ENCODE results near the gene TSPAN14.

DNA sequence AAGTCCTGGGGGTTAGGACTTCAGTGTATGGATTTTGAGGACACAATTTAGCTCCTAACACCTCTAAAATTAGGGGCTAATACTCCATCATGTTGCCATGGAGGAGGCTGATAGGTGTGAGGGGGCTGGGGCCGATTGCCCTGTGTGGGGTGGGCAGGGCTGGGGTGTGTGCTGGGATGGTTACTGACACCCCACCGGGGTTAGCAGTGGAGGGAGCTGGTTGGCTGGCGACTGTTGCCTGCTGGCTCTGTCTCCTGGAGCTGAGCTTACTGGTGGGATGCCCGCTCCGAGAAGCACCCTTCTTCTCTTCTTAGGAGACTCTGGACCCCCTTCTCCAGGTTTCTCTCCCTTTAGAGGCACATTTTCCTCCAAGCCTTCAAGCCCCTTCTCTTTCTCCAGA, 61.4 kb downstream of the TSPAN14 start:
- TF ChIP-seq ZKSCAN8 (CRISPR knock-in tag; IDR thresholded peaks at IDR 0.05; ENCODE audit: borderline replicate concordance), result no peak
- no peak for TF ChIP-seq ZNF382 (CRISPR knock-in tag; IDR thresholded peaks at IDR 0.05; ENCODE audit: borderline replicate concordance)
- TF ChIP-seq ZMYM4 (CRISPR knock-in tag; IDR thresholded peaks at IDR 0.05), result no peak
- TF ChIP-seq GABPB1 (CRISPR knock-in tag; IDR thresholded peaks at IDR 0.05), result no peak
- TF ChIP-seq ZNF772 (CRISPR knock-in tag; IDR thresholded peaks at IDR 0.05), result no peak
- no peak for TF ChIP-seq ZNF142 (CRISPR knock-in tag; IDR thresholded peaks at IDR 0.05)
- TF ChIP-seq XRCC5 (optimal IDR thresholded peaks at IDR 0.05; ENCODE audit: low read length), result no peak
- TF ChIP-seq EP300 (IDR thresholded peaks at IDR 0.05; ENCODE audit: low read depth in 2 of 2, low read length in 2 of 2), result no peak
- TF ChIP-seq EP300 (CRISPR knock-in tag; IDR thresholded peaks at IDR 0.05; ENCODE audit: borderline replicate concordance), result no peak
- TF ChIP-seq, protein P1, sequence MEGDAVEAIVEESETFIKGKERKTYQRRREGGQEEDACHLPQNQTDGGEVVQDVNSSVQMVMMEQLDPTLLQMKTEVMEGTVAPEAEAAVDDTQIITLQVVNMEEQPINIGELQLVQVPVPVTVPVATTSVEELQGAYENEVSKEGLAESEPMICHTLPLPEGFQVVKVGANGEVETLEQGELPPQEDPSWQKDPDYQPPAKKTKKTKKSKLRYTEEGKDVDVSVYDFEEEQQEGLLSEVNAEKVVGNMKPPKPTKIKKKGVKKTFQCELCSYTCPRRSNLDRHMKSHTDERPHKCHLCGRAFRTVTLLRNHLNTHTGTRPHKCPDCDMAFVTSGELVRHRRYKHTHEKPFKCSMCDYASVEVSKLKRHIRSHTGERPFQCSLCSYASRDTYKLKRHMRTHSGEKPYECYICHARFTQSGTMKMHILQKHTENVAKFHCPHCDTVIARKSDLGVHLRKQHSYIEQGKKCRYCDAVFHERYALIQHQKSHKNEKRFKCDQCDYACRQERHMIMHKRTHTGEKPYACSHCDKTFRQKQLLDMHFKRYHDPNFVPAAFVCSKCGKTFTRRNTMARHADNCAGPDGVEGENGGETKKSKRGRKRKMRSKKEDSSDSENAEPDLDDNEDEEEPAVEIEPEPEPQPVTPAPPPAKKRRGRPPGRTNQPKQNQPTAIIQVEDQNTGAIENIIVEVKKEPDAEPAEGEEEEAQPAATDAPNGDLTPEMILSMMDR (CRISPR knock-in tag; IDR thresholded peaks at IDR 0.05), result no peak
